Hepatic stellate cell (primary cell): Measurements from ENCODE around the gene MUC5B.

ENCODE experiments used
- DNase-seq: peaks from one replicate; pipeline ENCODE4 v3.0.0; 2011; ENCODE audit warnings: low spot score

MUC5B gene

GRCh38 chr11:1285876-1286275 is 63.0 kb downstream of the MUC5B start:
- DNase-seq, result no peak

- DNase-seq, result no peak
Measured at GRCh38 chr11:1287928-1288327, 65.1 kb downstream of the MUC5B start.

- DNase-seq, result no peak
Measured at GRCh38 chr11:1288426-1289151, 65.7 kb downstream of the MUC5B start.

- no peak for DNase-seq
Measured at GRCh38 chr11:1289211-1289935, 66.5 kb downstream of the MUC5B start.

- no peak for DNase-seq
Measured at GRCh38 chr11:1290052-1291040, 67.5 kb downstream of the MUC5B start.

- DNase-seq, result no peak
Measured at GRCh38 chr11:1291295-1292017, 68.6 kb downstream of the MUC5B start.

- no peak for DNase-seq
Measured at GRCh38 chr11:1292018-1292643, 69.3 kb downstream of the MUC5B start.

GRCh38 chr11:1292644-1293618 is 70.1 kb downstream of the MUC5B start:
- no peak for DNase-seq

- DNase-seq, result no peak
Measured at GRCh38 chr11:1293619-1294015, 70.8 kb downstream of the MUC5B start.

GRCh38 chr11:1295086-1295485 is 72.2 kb downstream of the MUC5B start:
- no peak for DNase-seq

- DNase-seq, result no peak
Measured at GRCh38 chr11:1295591-1295990, 72.7 kb downstream of the MUC5B start.

- DNase-seq, result no peak
Measured at GRCh38 chr11:1296287-1296686, 73.4 kb downstream of the MUC5B start.

GRCh38 chr11:1297011-1297575 is 74.2 kb downstream of the MUC5B start:
- DNase-seq, result no peak

- DNase-seq, result no peak
Measured at GRCh38 chr11:1297576-1298473, 75.0 kb downstream of the MUC5B start.

- DNase-seq, result peak; percentile 82
Measured at GRCh38 chr11:1298695-1299492, 76.0 kb downstream of the MUC5B start.

- no peak for DNase-seq
Measured at GRCh38 chr11:1299621-1300020, 76.8 kb downstream of the MUC5B start.

GRCh38 chr11:1300121-1300520 is 77.3 kb downstream of the MUC5B start:
- DNase-seq, result no peak
